RWPE2 (cell line): Measurements from ENCODE around the gene BUD13.

Experiments
- ATAC-seq: fragments of 200-7000 bp; cut with Tn5 transposase; 3 replicates; pipeline ENCODE4 v1.9.1; 2021; ENCODE audit warnings: low read depth
- DNase-seq: peaks from one replicate; pipeline ENCODE4 v3.0.0-alpha.2; 2020; ENCODE audit warnings: low spot score
- H3K27ac ChIP-seq: fragments of 450-650 bp; 2 replicates; pipeline ENCODE4 v1.5.1; 2017; ENCODE audit warnings: mild to moderate bottlenecking; ENCODE audit not compliant: poor library complexity, severe bottlenecking
- H3K27me3 ChIP-seq: fragments of 250-450 bp; sonication (Bioruptor Pico); 2 replicates; pipeline ENCODE4 v1.5.1; 2021; ENCODE audit warnings: mild to moderate bottlenecking, moderate library complexity; ENCODE audit not compliant: insufficient read depth, poor library complexity, severe bottlenecking
- H3K36me3 ChIP-seq: fragments of 250-450 bp; sonication (Bioruptor Pico); 2 replicates; pipeline ENCODE4 v1.5.1; 2020; ENCODE audit warnings: low read depth, mild to moderate bottlenecking, moderate library complexity
- H3K4me1 ChIP-seq: fragments of 250-450 bp; sonication (Bioruptor Pico); 2 replicates; pipeline ENCODE4 v1.5.1; 2021; ENCODE audit warnings: mild to moderate bottlenecking, moderate library complexity; ENCODE audit not compliant: insufficient read depth, poor library complexity, severe bottlenecking
- H3K4me3 ChIP-seq: fragments of 250-450 bp; sonication (Bioruptor Pico); 2 replicates; pipeline ENCODE4 v1.5.1; 2021; ENCODE audit warnings: mild to moderate bottlenecking, moderate library complexity; ENCODE audit not compliant: severe bottlenecking
- H3K9me3 ChIP-seq: fragments of 250-450 bp; sonication (Bioruptor Pico); 2 replicates; pipeline ENCODE4 v1.5.1; 2021; ENCODE audit warnings: mild to moderate bottlenecking, moderate library complexity; ENCODE audit not compliant: severe bottlenecking
- CTCF ChIP-seq: fragments of 450-650 bp; IDR thresholded peaks from one replicate; pipeline ENCODE4 v1.5.1; 2017; ENCODE audit warnings: mild to moderate bottlenecking, moderate library complexity; ENCODE audit not compliant: poor library complexity, severe bottlenecking

BUD13 gene

GRCh38 chr11:116777056-116777455, 4.3 kb upstream of the BUD13 start:
- H3K4me1 ChIP-seq: peaks cover 8% of the 10 kb centered on the region
- peaks cover 3% of the 10 kb centered on the region for H3K27me3 ChIP-seq
- DNase-seq (no peak), ATAC-seq (no peak)
- H3K9me3 ChIP-seq: no peaks in the 10 kb centered on the region
- TF ChIP-seq CTCF: no peak
- peaks cover 43% of the 10 kb centered on the region for H3K36me3 ChIP-seq
- no peak overlapping the region for H3K27ac ChIP-seq
- no peak overlapping the region for H3K4me3 ChIP-seq

GRCh38 chr11:116776522-116776984, 3.8 kb upstream of the BUD13 start:
- no peak for TF ChIP-seq CTCF
- Histone ChIP-seq H3K36me3 (peaks cover 40% of the 10 kb centered on the region), H3K27me3 (peaks cover 3% of the 10 kb centered on the region), H3K4me3 (no peak overlapping the region), H3K9me3 (no peaks in the 10 kb centered on the region), H3K27ac (no peak overlapping the region), H3K4me1 (peaks cover 11% of the 10 kb centered on the region)
- no peak for ATAC-seq
- DNase-seq: no peak

GRCh38 chr11:116775975-116776374, 3.2 kb upstream of the BUD13 start:
- ATAC-seq (no peak), DNase-seq (no peak)
- peaks cover 38% of the 10 kb centered on the region for H3K36me3 ChIP-seq
- H3K27ac ChIP-seq: no peak overlapping the region
- peaks cover 17% of the 10 kb centered on the region for H3K4me1 ChIP-seq
- H3K9me3 ChIP-seq: no peaks in the 10 kb centered on the region
- no peak for TF ChIP-seq CTCF
- no peak overlapping the region for H3K4me3 ChIP-seq
- peaks cover 3% of the 10 kb centered on the region for H3K27me3 ChIP-seq

- TF ChIP-seq CTCF: no peak
Observed at GRCh38 chr11:116774661-116775060, 1.9 kb upstream of the BUD13 start.

GRCh38 chr11:116773203-116774097, 663 bp upstream of the BUD13 start:
- Histone ChIP-seq H3K27ac (peak overlapping the region; percentile 83), H3K36me3 (peaks cover 26% of the 10 kb centered on the region), H3K9me3 (no peaks in the 10 kb centered on the region), H3K4me3 (peak overlapping the region; percentile 95), H3K4me1 (peaks cover 18% of the 10 kb centered on the region), H3K27me3 (peaks cover 3% of the 10 kb centered on the region)
- peak; percentile 47 for ATAC-seq
- no peak for DNase-seq
- TF ChIP-seq CTCF: no peak

More at GRCh38 chr11:116774661-116775060, 1.9 kb upstream of the BUD13 start:
- Histone ChIP-seq H3K4me1 (peaks cover 18% of the 10 kb centered on the region), H3K4me3 (no peak overlapping the region), H3K36me3 (peaks cover 29% of the 10 kb centered on the region), H3K27ac (no peak overlapping the region), H3K9me3 (no peaks in the 10 kb centered on the region), H3K27me3 (peaks cover 3% of the 10 kb centered on the region)
- no peak for DNase-seq
- no peak for ATAC-seq
